Dermis blood vessel endothelial cell (primary cell): Measurements from ENCODE around the gene PIPOX. TPM values are rescaled to one million over a fixed set of nuclear protein-coding genes. Genes with fewer than 3 reads are reported as not detected.
"Not testable (repeated sequence)": the region's sequence is repeated elsewhere in the genome, so short reads cannot be mapped to it uniquely, and the experiment has no call there.

Experiments
- DNase-seq: peaks from one replicate; pipeline ENCODE4 v3.0.0; 2010
- total RNA-seq: library from RNA; depleted of rRNA; stranded (reverse); fragments of >200 nt; gene quantifications from 2 replicates; pipeline ENCODE4 v1.2.3, GENCODE V29; 2014

Gene PIPOX
- total RNA-seq, 1 donor from 2014 or later, result 3.1 TPM

- no peak for DNase-seq
Observed at GRCh38 chr17:29076722-29077121, 33.8 kb downstream of the PIPOX start.

DNA sequence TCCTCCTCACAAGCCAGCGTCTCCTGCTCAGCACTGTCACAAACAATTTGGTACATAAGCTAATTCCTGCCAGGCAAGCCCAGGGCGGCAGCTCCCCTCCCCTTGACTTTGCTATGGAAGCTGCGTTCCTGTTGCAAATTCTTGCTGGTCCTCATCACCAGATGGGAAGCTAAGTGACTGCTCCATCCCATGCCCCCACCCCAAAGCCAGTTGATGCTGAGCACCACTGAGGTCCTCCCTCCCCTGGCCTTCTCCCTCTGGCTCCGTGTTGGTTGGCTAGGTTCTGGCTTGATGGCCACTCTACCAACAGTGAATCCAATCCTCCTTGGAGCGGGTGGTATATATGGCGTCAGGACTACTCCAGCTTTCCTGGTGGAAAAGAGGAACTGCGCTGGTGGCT lies 34.4 kb downstream of the PIPOX start:
- no peak for DNase-seq

DNA sequence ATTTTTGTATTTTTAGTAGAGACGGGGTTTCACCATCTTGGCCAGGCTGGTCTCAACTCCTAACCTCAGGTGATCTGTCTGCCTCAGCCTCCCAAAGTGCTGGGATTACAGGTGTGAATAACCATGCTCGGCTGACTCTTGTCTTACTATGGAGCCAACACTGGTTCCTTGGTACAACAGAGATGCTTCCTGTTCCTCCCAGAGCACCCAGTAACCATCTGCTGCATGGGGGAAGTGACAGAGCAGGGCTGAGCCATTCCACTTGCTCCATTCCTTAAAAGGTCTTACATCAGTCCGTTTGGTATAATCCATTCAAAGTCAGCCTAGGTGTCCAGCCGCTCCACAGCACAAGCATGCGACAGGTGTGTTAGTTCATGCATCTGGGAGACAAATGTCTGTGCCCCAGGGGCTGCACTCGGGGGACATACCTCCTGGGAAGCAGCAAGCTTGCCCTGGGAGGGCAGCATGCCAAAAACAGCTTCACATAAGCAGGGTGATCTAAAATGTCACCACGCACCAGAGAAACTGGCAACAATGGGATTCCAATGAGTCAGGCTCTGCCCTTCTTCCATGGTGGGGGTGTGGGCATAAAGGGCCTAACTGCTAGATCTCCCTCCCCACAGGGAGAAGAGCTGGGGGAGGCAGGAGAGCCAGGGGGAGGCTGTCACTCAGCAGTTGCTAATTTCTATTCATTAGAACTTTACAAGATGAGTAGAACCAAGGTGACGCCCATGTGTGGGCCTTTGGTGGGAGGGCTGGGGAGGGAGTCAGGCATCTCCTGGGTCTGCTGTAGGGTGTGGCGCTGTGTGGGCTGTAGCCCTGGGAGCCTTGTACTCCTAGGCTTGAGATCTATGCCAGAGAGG lies 35.5 kb downstream of the PIPOX start:
- DNase-seq, result peak; percentile 54

- DNase-seq, result no peak
Observed at GRCh38 chr17:29079433-29079832, 36.5 kb downstream of the PIPOX start.

DNA sequence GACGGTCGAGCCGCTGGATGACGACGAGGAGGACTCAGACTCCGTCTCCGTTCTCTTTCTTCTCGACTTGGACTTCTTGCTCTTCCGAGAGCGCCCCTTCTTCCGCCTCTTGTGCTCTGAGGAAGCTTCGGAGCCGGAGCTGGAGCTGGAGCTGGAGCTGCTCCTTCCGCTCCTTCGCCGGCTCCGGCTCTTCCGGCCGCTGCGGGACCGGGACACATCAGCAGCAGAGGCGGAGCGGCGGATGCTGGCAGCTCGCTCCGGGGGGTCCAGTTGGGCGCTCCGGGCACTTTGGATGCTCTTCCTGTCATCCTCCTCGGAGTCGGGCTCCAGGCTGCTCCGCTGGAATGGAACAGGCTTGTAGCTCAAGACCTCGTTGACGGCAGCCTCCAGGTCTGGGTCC lies 36.9 kb downstream of the PIPOX start:
- DNase-seq, result no peak

- no peak for DNase-seq
Observed at GRCh38 chr17:29080323-29080722, 37.4 kb downstream of the PIPOX start.

DNA sequence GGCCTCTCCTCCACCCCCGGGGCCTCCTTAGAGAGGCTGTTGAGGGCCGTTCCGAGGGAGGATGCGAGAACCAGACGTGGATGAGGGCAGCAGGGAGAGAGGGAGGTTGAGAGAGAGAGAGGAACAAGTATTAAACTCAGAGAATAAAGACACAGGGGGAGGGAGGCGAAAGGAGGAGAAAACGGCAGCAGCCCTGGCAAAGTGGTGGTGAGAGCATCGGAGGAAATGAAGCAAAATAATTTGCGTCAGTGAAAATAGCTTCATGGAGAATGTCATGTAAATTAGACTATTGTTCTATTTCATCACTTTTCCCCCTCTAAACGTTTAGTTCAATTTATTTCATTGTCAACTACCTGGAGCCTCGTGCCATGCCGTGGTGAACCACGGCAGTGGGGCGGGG lies 38.0 kb downstream of the PIPOX start:
- DNase-seq, result no peak

DNA sequence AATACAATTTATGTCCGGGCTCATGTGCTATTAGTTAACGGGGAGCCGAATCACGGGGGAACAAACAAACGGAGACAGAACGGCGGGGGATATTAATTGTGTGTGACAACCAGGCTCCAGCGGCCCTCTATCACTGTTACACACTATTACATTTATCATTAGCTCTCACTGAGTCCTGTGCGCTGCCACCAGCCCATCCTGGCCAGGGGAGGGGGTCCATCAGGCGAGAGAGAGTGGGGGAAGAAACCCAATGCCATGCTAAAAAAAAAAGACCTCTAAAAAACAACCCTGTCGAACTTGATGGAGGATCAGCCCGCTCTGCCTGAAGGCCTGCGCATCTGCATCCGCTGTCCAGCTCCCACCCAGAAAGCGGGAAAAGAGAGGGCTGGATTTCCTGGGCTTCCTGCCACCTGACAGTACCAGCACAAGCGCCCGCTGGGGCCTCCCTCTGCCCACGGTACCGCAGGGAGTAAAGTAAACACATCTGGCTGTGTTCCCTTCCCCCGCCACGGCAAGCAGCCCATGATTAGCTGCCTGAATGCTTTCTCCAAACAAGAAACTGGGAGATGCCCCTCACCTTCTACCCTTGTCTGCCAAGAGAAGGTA lies 41.7 kb downstream of the PIPOX start:
- DNase-seq, result no peak

- DNase-seq, result no peak
Observed at GRCh38 chr17:29085223-29085622, 42.3 kb downstream of the PIPOX start.

DNA sequence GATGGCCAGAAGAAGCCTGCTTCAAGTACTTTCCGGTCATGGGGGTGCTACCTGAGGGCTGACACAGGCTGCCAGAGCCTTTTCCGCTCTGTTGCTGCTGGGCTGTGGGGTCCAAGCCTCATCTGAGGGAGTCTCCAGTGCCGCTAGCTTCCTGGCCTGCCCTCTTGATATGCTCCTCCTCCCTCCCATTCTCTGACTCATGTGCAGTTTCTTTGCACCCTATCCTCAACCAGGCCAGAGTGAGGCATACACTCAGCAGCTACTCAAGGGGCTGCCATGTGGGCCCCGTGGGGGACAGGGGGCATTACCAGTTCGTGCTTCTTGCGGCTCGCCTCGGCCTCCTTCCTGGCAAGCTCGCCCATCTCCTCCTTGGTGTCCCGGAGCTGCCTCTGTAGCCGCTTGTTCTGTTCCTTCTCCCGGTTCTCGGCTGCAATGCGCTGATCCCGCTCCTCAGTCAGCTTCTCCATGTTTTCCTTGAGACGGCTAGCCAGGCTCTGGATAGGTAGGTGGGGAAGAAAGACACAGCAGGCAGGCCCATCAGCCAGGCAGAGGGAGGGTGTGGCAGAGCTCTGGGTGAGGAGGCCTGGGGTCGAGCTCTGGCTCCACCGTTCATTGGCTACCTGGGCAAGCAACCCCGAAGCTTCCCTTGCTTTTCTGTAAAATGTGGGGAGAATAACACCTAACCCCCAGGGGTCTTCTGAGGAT lies 43.8 kb downstream of the PIPOX start:
- DNase-seq, result no peak

GRCh38 chr17:29088782-29089181 lies 45.8 kb downstream of the PIPOX start:
- DNase-seq, result not testable (repeated sequence)

- DNase-seq, result no peak
Observed at GRCh38 chr17:29089601-29090044, 46.7 kb downstream of the PIPOX start.

- no peak for DNase-seq
Observed at GRCh38 chr17:29090108-29090507, 47.2 kb downstream of the PIPOX start.

GRCh38 chr17:29090750-29091605 lies 48.0 kb downstream of the PIPOX start:
- DNase-seq, result peak; percentile 10

DNA sequence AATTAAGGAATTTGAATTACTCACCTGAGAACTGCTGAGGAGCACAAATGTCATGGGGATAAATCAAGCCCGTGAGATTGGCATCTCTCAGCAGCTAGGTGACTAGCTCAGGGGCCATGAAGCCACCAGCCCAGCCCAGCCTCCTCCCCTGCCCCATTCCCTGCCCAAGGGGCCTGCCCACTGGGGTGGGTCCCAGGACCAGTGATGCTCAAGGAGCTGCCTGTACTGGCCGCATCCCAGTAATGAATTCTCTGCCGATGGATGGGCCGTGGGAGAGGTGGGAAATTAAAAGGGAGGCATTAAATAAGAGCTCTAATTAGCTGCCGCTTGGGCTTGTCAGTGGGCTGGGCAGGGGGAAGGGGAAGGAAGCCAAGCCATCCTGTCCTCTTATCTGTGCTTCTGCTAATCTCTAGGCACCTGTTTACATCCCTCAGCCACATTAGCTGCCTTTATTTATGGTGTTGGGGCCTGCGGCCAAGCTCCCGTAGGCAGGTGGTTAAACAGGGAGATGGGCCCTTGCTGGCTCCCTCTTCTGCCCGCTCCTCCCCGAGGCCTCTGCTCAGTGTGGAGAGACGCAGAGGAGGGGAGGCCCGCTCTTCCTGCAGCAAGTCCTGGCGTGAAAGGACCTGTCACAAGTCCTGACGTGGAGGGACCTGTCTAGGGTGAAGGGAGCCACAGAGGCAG lies 48.8 kb downstream of the PIPOX start:
- no peak for DNase-seq

GRCh38 chr17:29093090-29093871 lies 50.3 kb downstream of the PIPOX start:
- DNase-seq, result no peak

GRCh38 chr17:29094101-29094708 lies 51.3 kb downstream of the PIPOX start:
- no peak for DNase-seq

DNA sequence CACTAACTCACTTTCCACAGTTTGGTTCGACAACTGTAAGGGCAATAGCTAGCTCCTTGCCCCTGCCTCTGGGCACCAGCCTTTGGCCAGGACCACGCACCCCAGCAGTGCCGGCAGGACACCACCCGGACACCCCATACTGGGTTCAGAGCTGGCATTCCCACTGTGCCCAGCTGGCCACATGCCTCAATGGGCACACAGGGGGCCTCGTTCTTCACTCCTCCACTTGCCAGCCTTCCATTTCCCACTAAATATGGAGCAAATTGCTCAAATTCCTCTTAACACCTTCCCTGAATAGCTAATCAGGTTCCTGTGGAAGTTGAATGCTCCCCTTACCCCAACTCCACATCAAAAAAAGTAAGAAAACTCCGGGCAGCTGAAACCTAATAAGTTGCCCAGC lies 52.5 kb downstream of the PIPOX start:
- DNase-seq, result no peak

- no peak for DNase-seq
Observed at GRCh38 chr17:29096094-29096493, 53.2 kb downstream of the PIPOX start.

DNA sequence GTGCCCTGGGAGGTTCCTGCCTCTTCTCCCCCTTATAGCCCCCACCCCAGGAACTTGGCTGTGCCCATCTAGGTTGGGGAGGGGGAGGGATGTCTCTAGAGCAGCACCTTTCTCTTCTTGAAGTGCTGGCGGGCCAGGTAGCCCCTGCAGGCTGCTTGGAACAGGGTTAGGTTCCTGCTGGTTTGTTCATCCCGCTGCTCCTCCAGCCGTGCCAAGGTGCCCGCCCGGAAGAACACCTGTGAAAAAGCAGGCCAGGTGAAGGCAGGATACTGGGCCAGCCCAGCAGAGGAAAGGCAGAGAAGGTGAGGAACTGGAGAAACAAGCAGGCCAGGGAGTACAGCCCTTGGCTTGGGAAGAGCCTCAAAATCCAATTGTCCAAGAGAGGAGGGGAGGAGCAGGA lies 56.6 kb downstream of the PIPOX start:
- no peak for DNase-seq

DNA sequence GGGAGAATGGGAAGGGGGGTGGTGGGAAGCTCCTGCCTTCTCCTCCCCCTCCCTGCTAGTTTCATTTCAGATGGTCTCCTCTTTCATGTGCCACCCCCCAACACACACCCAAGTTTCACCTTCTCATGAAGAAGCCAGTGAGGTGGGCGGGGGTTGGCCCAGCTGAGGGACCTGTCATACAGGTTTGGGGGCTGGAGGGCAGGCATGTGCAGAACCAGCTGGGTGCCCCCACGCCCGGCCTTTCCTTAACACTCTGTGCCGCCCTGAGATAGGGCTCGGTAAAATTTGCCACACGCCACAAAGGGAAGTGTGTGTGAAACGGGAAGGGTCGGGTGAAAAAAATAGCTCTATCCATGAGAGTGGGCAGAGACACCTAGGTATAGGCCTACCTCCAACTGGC lies 57.4 kb downstream of the PIPOX start:
- DNase-seq, result no peak
